ENCODE measurements around the gene PYDC2. TPM values are rescaled to one million over a fixed set of nuclear protein-coding genes. Genes with fewer than 3 reads are reported as not detected.
"Not testable (repeated sequence)": the region's sequence is repeated elsewhere in the genome, so short reads cannot be mapped to it uniquely, and the experiment has no call there.

The PYDC2 gene
- total and polyA plus RNA-seq, 2 donors (not counting 3 experiments of a cell fraction or from before 2014, with no cell fraction given) = not detected

DNA sequence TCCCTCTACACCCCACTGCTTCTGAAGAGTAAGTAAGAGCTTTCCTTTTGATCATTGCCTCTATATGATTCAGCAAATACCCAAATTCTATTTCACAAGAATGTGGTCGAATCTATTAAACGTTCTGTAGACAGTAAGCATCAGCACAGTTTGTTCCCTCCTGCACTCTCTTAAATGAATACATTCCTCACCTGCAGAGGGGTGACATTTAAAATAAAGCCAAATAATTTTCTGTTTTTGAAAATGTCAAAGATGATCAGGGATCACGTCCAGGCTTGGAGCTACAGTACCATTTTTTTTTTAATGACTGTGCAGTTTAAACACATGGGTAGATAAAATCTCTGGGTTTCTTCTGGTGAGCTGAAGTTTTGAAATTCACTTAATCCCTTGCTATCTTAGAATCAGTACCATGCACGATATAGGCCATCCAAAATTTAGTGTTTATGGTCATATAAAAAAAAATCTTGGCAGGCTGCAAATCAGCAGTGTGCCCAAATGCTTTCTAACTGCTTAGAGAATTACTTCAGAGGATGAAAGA is 12.8 kb downstream of the PYDC2 start:
- Histone ChIP-seq H3K9me1 (replicated peaks; ENCODE audit: control insufficient read depth, extremely low read depth, insufficient read depth, low read length) (no peaks in the 10 kb centered on the region), H3K9ac (replicated peaks; ENCODE audit: extremely low read depth, insufficient read depth, low read length) (no peak overlapping the region), H2AFZ (ENCODE audit: low read depth, low read length) (no peak overlapping the region), H3K27me3 (ENCODE audit: control insufficient read depth in 2 of 2, insufficient read depth in 2 of 2, low read length in 2 of 2) (no peaks in the 10 kb centered on the region), H3K36me3 (ENCODE audit: control insufficient read depth in 2 of 2, extremely low read depth in 1 of 2, insufficient read depth in 2 of 2, low read length in 2 of 2) (no peaks in the 10 kb centered on the region), H3K4me3 (replicated peaks in 1 of 3; ENCODE audit: insufficient read depth in 1 of 3, low read depth in 1 of 3, low read length in 3 of 3) (no peak overlapping the region), H3K27ac (ENCODE audit: insufficient read depth, low read depth, low read length) (no peak overlapping the region), H3K4me2 (ENCODE audit: insufficient read depth, low read length) (no peak overlapping the region), H3K4me1 (ENCODE audit: control insufficient read depth, extremely low read depth, insufficient read depth, low read length) (no peaks in the 10 kb centered on the region), H4K20me1 (replicated peaks; ENCODE audit: control insufficient read depth, extremely low read depth, insufficient read depth, low read length) (no peaks in the 10 kb centered on the region), H3K79me2 (ENCODE audit: control insufficient read depth, insufficient read depth, low read length) (no peaks in the 10 kb centered on the region), H3K9me3 (replicated peaks; ENCODE audit: control insufficient read depth, insufficient read depth, low read length) (no peaks in the 10 kb centered on the region)
- dilution Hi-C loops (cut with MboI; ENCODE audit: extremely low pct_ligation_motif_present, low sequenced_read_pairs) = no loop called here
- CTCF ChIA-PET = interaction anchor here (0.6 kb wide), 1 partner anchor 1251 kb away, joined by 3 read pairs; no protein-coding TSS in a partner anchor
- intact Hi-C loops (cut with micrococcal nuclease) = no loop called here
- POLR2A ChIA-PET = no interaction called here
- FAIRE-seq (no peak), DNase-seq (ENCODE audit: low read depth, low spot score) (no peak)
- TF ChIP-seq, protein P1, sequence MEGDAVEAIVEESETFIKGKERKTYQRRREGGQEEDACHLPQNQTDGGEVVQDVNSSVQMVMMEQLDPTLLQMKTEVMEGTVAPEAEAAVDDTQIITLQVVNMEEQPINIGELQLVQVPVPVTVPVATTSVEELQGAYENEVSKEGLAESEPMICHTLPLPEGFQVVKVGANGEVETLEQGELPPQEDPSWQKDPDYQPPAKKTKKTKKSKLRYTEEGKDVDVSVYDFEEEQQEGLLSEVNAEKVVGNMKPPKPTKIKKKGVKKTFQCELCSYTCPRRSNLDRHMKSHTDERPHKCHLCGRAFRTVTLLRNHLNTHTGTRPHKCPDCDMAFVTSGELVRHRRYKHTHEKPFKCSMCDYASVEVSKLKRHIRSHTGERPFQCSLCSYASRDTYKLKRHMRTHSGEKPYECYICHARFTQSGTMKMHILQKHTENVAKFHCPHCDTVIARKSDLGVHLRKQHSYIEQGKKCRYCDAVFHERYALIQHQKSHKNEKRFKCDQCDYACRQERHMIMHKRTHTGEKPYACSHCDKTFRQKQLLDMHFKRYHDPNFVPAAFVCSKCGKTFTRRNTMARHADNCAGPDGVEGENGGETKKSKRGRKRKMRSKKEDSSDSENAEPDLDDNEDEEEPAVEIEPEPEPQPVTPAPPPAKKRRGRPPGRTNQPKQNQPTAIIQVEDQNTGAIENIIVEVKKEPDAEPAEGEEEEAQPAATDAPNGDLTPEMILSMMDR (IDR thresholded peaks at IDR 0.05; ENCODE audit: extremely low read depth in 1 of 2, insufficient read depth in 1 of 2, low read depth in 1 of 2, low read length in 2 of 2) = no peak
- TF ChIP-seq EZH2 (IDR thresholded peaks at IDR 0.05; ENCODE audit: borderline replicate concordance, low read depth, low read length, severe bottlenecking) = no peak
- BruUV-seq (replicated peaks) = no TSS peak

DNA sequence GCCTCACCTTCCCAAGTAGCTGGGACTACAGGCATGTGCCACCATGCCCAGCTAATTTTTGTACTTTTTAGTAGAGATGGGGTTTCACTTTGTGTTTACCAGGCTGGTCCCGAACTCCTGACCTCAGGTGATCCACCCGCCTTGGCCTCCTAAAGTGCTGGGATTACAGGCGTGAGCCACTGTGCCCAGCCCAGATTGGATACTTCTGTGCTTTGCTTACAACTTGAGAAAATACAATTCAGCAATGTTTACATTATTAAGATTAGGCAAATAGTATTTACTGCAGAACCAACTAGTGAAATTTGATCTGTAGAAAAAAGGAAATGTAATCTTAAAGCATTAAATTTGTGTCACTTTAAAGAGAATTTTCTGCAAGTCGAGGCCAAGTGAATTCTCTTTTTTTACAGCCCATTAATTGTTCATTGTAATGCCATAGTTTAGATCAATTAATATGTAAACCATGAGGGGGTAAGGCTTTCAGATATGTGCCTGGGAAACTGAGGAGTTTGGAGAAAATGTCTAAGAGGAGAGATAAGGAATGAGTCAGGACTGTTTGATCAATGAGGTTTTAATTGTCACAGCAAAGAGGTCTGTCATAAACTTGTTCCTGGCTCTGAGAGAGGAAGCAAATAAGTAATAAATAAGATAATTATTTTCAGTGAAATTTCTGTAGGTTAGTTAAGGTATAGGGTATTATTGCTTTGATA is 15.3 kb downstream of the PYDC2 start:
- dilution Hi-C loops (cut with MboI; ENCODE audit: extremely low pct_ligation_motif_present, low sequenced_read_pairs) (no loop called here), intact Hi-C loops (cut with micrococcal nuclease) (no loop called here)
- CTCF ChIA-PET = no interaction called here
- FAIRE-seq (no peak), DNase-seq (ENCODE audit: low read depth, low spot score) (no peak)
- Histone ChIP-seq H3K4me2 (ENCODE audit: insufficient read depth, low read length) (no peak overlapping the region), H3K36me3 (ENCODE audit: control insufficient read depth in 2 of 2, extremely low read depth in 1 of 2, insufficient read depth in 2 of 2, low read length in 2 of 2) (no peaks in the 10 kb centered on the region), H3K4me3 (replicated peaks in 1 of 3; ENCODE audit: insufficient read depth in 1 of 3, low read depth in 1 of 3, low read length in 3 of 3) (no peak overlapping the region), H2AFZ (ENCODE audit: low read depth, low read length) (no peak overlapping the region), H3K27me3 (ENCODE audit: control insufficient read depth in 2 of 2, insufficient read depth in 2 of 2, low read length in 2 of 2) (no peaks in the 10 kb centered on the region), H4K20me1 (replicated peaks; ENCODE audit: control insufficient read depth, extremely low read depth, insufficient read depth, low read length) (no peaks in the 10 kb centered on the region), H3K9me1 (replicated peaks; ENCODE audit: control insufficient read depth, extremely low read depth, insufficient read depth, low read length) (no peaks in the 10 kb centered on the region), H3K9ac (replicated peaks; ENCODE audit: extremely low read depth, insufficient read depth, low read length) (no peak overlapping the region), H3K27ac (ENCODE audit: insufficient read depth, low read depth, low read length) (no peak overlapping the region), H3K9me3 (replicated peaks; ENCODE audit: control insufficient read depth, insufficient read depth, low read length) (no peaks in the 10 kb centered on the region), H3K79me2 (ENCODE audit: control insufficient read depth, insufficient read depth, low read length) (no peaks in the 10 kb centered on the region), H3K4me1 (ENCODE audit: control insufficient read depth, extremely low read depth, insufficient read depth, low read length) (no peaks in the 10 kb centered on the region)
- POLR2A ChIA-PET = no interaction called here
- no TSS peak for BruUV-seq (replicated peaks)
- no peak for TF ChIP-seq MYC (IDR thresholded peaks at IDR 0.05; ENCODE audit: low read depth, low read length)
- TF ChIP-seq EZH2 (IDR thresholded peaks at IDR 0.05; ENCODE audit: borderline replicate concordance, low read depth, low read length, severe bottlenecking) = no peak
- TF ChIP-seq POLR2A (IDR thresholded peaks at IDR 0.05; ENCODE audit: low read depth, low read length) = no peak

DNA sequence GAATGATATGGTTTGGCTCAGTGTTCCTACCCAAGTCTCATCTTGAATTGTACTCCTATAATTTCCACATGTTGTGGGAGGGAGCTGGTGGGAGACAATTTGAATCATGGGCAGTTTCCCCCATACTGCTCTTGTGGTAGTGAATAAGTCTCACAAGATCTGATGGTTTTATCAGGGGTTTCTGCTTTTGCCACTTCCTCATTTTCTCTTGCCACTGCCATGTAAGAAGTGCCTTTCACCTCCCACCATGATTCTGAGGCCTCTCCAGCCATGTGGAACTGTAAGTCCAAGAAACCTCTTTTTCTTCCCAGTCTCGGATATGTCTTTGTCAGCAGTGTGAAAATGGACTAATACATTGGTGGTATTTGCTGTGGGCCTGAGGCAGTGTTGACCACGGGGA is 23.0 kb downstream of the PYDC2 start:
- H3K9ac ChIP-seq (replicated peaks; ENCODE audit: extremely low read depth, insufficient read depth, low read length); H3K4me1 ChIP-seq (ENCODE audit: control insufficient read depth, extremely low read depth, insufficient read depth, low read length); H3K4me2 ChIP-seq (ENCODE audit: insufficient read depth, low read length); H3K27ac ChIP-seq (ENCODE audit: insufficient read depth, low read depth, low read length); H3K4me3 ChIP-seq (replicated peaks in 1 of 3; ENCODE audit: insufficient read depth in 1 of 3, low read depth in 1 of 3, low read length in 3 of 3); H3K9me3 ChIP-seq (replicated peaks; ENCODE audit: control insufficient read depth, insufficient read depth, low read length); CTCF ChIA-PET; DNase-seq (ENCODE audit: low read depth, low spot score); H3K79me2 ChIP-seq (ENCODE audit: control insufficient read depth, insufficient read depth, low read length); intact Hi-C loops (cut with micrococcal nuclease); dilution Hi-C loops (cut with MboI; ENCODE audit: extremely low pct_ligation_motif_present, low sequenced_read_pairs); BruUV-seq (replicated peaks); FAIRE-seq; H3K9me1 ChIP-seq (replicated peaks; ENCODE audit: control insufficient read depth, extremely low read depth, insufficient read depth, low read length); H3K36me3 ChIP-seq (ENCODE audit: control insufficient read depth in 2 of 2, extremely low read depth in 1 of 2, insufficient read depth in 2 of 2, low read length in 2 of 2); H3K27me3 ChIP-seq (ENCODE audit: control insufficient read depth in 2 of 2, insufficient read depth in 2 of 2, low read length in 2 of 2); POLR2A ChIA-PET; H2AFZ ChIP-seq (ENCODE audit: low read depth, low read length); H4K20me1 ChIP-seq (replicated peaks; ENCODE audit: control insufficient read depth, extremely low read depth, insufficient read depth, low read length): not testable (repeated sequence)
